Transverse colon (tissue), 4 donors: Measurements from ENCODE around the gene YBX1. TPM values are rescaled to one million over a fixed set of nuclear protein-coding genes. Genes with fewer than 3 reads are reported as not detected.
A peak's percentile ranks its signal among the peaks of the same experiment; 100 is the strongest.

ENCODE experiments used
- DNase-seq: peaks from one replicate; pipeline ENCODE4 v3.0.0-alpha.2; 2019
- H3K27ac ChIP-seq, 4 donors: fragments of 200-600 bp; sonication (generic); 2 replicates each; pipeline ENCODE4 v1.5.1; 2016 to 2018; ENCODE audit warnings: inconsistent platforms in 4 of 4
- H3K27me3 ChIP-seq: fragments of 200-600 bp; sonication (generic); 2 replicates; pipeline ENCODE4 v1.5.1; 2017; ENCODE audit warnings: inconsistent platforms
- H3K36me3 ChIP-seq, 4 donors: fragments of 200-600 bp; sonication (generic); 2 replicates each; pipeline ENCODE4 v1.5.1; 2017 to 2019; ENCODE audit warnings: inconsistent platforms in 4 of 4
- H3K4me1 ChIP-seq, 4 donors: fragments of 200-600 bp; sonication (generic); 2 replicates each; pipeline ENCODE4 v1.5.1; 2017 to 2020; ENCODE audit warnings: inconsistent platforms in 4 of 4
- H3K4me3 ChIP-seq, 4 donors: fragments of 200-600 bp; sonication (generic); 1 replicate in 1 of 4; 2 replicates in 3 of 4; pipeline versions ENCODE4 v1.5.1 to v1.6.1; 2017 to 2019; ENCODE audit warnings: inconsistent platforms in 4 of 4
- H3K9me3 ChIP-seq, 2 donors: fragments of 200-600 bp; sonication (generic); 2 replicates each; pipeline ENCODE4 v1.5.1; 2017 to 2019; ENCODE audit warnings: inconsistent platforms in 2 of 2
- CTCF ChIP-seq, 5 experiments: fragments of 200-600 bp in 3 of 5; fragments of 450-650 bp in 2 of 5; sonication (generic) in 3 of 5; IDR thresholded peaks; 1 replicate in 2 of 5; 2 replicates in 3 of 5; pipeline ENCODE4 v1.5.1; 2016 to 2017; ENCODE audit warnings: antibody characterized with exemption in 5 of 5, inconsistent platforms in 3 of 5, mild to moderate bottlenecking in 2 of 5, moderate library complexity in 1 of 5
- EP300 ChIP-seq: sonication (generic); formaldehyde crosslinking; IDR thresholded peaks from one replicate; pipeline ENCODE4 v1.6.1; 2017; ENCODE audit warnings: antibody characterized with exemption, low read depth
- POLR2A ChIP-seq: fragments of 450-650 bp; IDR thresholded peaks from one replicate; pipeline ENCODE4 v1.6.1; 2016; ENCODE audit warnings: antibody characterized with exemption, mild to moderate bottlenecking, moderate library complexity
- POLR2AphosphoS5 ChIP-seq, 3 donors: sonication (generic); formaldehyde crosslinking; IDR thresholded peaks; one replicate each; pipeline ENCODE4 v1.6.1; 2016; ENCODE audit warnings: antibody characterized with exemption in 3 of 3
- WGBS, 2 donors: methylation state at CpG; one replicate each; pipeline ENCODE4 v1.1.5; 2018; ENCODE audit warnings: low coverage in 1 of 2; 5-methylcytosine and 5-hydroxymethylcytosine counted together
- in situ Hi-C, 4 donors: fragments of 200-750 bp; cut with MboI; loops; one replicate each; pipeline versions ENCODE4 v1.15.0 to v1.15.1; 2017; ENCODE audit warnings: low sequenced_read_pairs in 3 of 4, low pct_ligation_motif_present in 1 of 4, low pct_unique_long_range_greater_than_20kb in 1 of 4
- intact Hi-C: fragments of 100-400 bp; cut with DNase I; formaldehyde crosslinking; loops from one replicate; pipeline ENCODE4 v1.15.1; 2023; ENCODE audit warnings: low total_unique reads
- total RNA-seq, 4 donors: library from RNA; depleted of rRNA; stranded (reverse); fragments of >200 nt; gene quantifications; one replicate each; pipeline ENCODE4 v1.1.0, GENCODE V29; 2016

The YBX1 gene
- total RNA-seq, 4 donors from 2014 or later, result 288 to 403 (median 380) TPM

DNA sequence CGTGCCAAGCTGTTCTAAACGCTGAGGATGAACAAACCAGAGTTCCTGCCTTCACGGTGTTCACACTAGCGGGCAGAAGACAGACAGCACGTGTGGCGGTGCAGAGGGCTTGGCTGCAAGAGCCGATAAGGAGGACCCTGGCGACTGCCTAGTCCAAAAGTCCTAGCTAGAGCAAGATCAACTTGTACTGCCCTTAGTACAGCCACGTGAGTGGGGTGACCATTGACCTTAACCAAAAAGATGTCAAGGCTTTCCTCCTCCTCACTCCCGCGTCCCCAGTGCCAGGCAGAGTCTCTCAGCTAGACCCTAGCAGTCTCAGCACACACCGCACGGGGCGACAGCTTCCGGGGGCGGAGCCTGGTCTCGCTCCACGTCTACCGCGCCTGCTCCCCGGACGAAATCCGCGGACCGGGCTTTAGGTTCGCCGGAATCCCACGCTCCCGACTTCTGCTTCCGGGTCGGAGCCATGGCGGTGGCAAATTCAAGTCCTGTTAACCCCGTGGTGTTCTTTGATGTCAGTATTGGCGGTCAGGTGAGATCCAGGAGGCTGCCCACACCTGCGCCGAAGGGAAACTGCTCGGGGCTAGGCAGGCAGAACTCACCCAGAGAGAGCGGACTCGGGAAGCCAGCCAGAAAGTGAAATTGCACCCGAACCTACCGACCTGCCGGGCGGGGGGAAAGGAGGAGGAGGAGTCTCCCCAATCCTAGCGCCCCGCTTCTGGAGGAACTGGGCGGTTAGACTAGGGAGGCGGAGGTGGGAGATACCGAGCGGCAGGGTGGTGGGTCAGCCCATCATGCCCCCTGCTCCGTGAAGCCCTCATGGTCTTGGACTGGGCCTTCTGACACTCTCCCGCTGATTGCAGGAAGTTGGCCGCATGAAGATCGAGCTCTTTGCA, 24.0 kb upstream of the YBX1 start, which contains the start of gene PPIH:
PPIH (plus strand) TSS at position 443 of the 896 bp plus-strand sequence; CDS start at position 467, 24 bp downstream.
- Histone ChIP-seq H3K4me1 (peaks cover 13 to 22% (median 16%) of the 10 kb centered on the region in 4 donors), H3K9me3 (no peaks in the 10 kb centered on the region), H3K27me3 (no peaks in the 10 kb centered on the region), H3K36me3 (peaks cover 0 to 11% (median 0%) of the 10 kb centered on the region in 4 donors), H3K4me3 (peak within 1 kb of the TSS; percentile 60 to 88 (median 76)), H3K27ac (peak within 1 kb of the TSS; percentile 80 to 88 (median 84))
- TF ChIP-seq EP300 (no peak), POLR2A (peak; percentile 50), CTCF (IDR thresholded peaks at IDR 0.05) (peak; percentile 26 to 74 (median 30)), POLR2AphosphoS5 (IDR thresholded peaks at IDR 0.05) (peak; percentile 60 to 79 (median 70))
- DNase-seq, result peak; percentile 96
- intact Hi-C loops, result no loop called here
- in situ Hi-C loops, result loop anchor here in 1 of 4 donors (25.0 kb wide), 1 partner anchor 321 kb away; the partner anchor contains the start of gene FOXJ3
- WGBS, 2 donors, result 0% methylated on average over 2 to 50 of the region's 53 CpGs

DNA sequence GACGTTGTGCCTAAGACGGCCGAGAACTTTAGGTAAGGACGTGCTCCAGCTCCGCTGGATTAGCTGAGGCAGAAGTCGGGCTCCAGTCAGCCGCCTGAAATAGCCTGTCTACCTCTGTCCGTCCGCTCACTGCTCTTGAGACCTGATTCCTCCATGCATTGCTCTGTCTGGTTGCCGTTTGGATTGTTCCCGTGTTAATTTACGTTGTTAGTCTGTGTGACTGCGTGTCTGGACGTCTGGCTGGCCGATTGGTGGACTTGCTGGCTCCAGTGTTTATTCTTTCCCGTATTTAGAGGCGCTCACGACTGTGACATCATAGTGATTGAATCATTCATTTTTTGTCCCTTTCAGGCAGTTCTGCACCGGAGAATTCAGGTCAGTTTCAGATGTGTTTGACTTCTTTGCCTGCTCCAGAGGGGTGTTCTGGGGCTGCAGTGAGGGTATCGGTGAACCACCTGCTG, 23.3 kb upstream of the YBX1 start:
- Histone ChIP-seq H3K36me3 (peaks cover 0 to 11% (median 2%) of the 10 kb centered on the region in 4 donors), H3K4me3 (peak overlapping the region; percentile 60 to 88 (median 76)), H3K27me3 (no peaks in the 10 kb centered on the region), H3K27ac (peak overlapping the region; percentile 80 to 88 (median 84)), H3K9me3 (no peaks in the 10 kb centered on the region), H3K4me1 (peaks cover 13 to 22% (median 16%) of the 10 kb centered on the region in 4 donors)
- intact Hi-C loops (no loop called here), in situ Hi-C loops (loop anchor here in 1 of 4 donors (25.0 kb wide), 1 partner anchor 322 kb away; the partner anchor contains the start of gene FOXJ3)
- 5 to 17% methylated on average over 2 to 20 of the region's 20 CpGs for WGBS, 2 donors
- DNase-seq, result no peak
- TF ChIP-seq CTCF (IDR thresholded peaks at IDR 0.05) (no peak), EP300 (no peak), POLR2A (no peak), POLR2AphosphoS5 (IDR thresholded peaks at IDR 0.05) (no peak)

DNA sequence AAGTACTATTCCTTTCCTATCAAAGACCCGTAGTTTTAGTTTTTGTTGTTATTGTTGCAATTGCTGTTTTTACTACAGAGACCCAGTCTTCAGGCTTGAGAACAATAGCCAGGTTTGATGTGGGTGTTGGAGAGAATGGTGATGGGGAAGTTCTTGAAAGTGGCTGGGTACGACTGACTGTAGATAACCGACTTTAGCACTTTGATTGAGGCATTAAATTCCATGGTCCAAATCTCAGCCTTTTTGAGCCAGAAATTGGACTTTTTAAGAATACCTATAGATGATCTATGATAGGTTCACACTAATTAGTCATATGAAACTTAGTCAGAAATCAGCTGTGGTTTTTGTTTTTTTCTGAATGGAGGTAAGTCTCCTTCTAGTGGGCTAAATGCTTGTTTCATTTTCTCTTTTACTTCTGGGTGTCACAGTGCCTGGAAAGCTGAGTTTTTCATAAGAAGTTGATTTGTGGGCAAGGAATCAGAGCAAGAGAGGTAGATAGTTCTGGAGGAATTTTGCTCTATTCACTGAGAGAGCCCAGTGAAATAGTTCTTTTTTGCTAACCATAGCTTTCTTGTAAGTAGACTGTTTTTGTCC, 21.2 kb upstream of the YBX1 start:
- TF ChIP-seq POLR2AphosphoS5 (IDR thresholded peaks at IDR 0.05) (no peak), CTCF (IDR thresholded peaks at IDR 0.05) (no peak), POLR2A (no peak), EP300 (no peak)
- H3K9me3 ChIP-seq, result no peaks in the 10 kb centered on the region
- peaks cover 0 to 19% (median 9%) of the 10 kb centered on the region in 4 donors for H3K36me3 ChIP-seq
- H3K4me3 ChIP-seq, result no peak overlapping the region
- DNase-seq, result no peak
- intact Hi-C loops, result no loop called here
- H3K27ac ChIP-seq, result no peak overlapping the region
- no peaks in the 10 kb centered on the region for H3K27me3 ChIP-seq
- H3K4me1 ChIP-seq, result peaks cover 13 to 22% (median 16%) of the 10 kb centered on the region in 4 donors
- 58 to 83% methylated on average over 3 of the region's 3 CpGs for WGBS, 2 donors
- in situ Hi-C loops, result loop anchor here in 1 of 4 donors (25.0 kb wide), 1 partner anchor 324 kb away; the partner anchor contains the start of gene FOXJ3

- Histone ChIP-seq H3K4me3 (no peak overlapping the region), H3K27ac (no peak overlapping the region), H3K9me3 (no peaks in the 10 kb centered on the region), H3K36me3 (peaks cover 0 to 49% (median 15%) of the 10 kb centered on the region in 4 donors), H3K27me3 (no peaks in the 10 kb centered on the region), H3K4me1 (no peaks in the 10 kb centered on the region)
- WGBS, 2 donors, result 90 to 94% methylated on average over 3 of the region's 3 CpGs
- intact Hi-C loops (no loop called here), in situ Hi-C loops (loop anchor here in 1 of 4 donors (25.0 kb wide), 1 partner anchor 333 kb away; the partner anchor contains the start of gene FOXJ3)
- no peak for TF ChIP-seq CTCF (IDR thresholded peaks at IDR 0.05)
- no peak for TF ChIP-seq POLR2A
- TF ChIP-seq EP300, result no peak
- no peak for TF ChIP-seq POLR2AphosphoS5 (IDR thresholded peaks at IDR 0.05)
- DNase-seq, result no peak
Observed at GRCh38 chr1:42669936-42670335, 12.3 kb upstream of the YBX1 start.
